ENCODE results near the gene RIOX2. TPM values are rescaled to one million over a fixed set of nuclear protein-coding genes. Genes with fewer than 3 reads are reported as not detected.

The RIOX2 gene
- total RNA-seq, 1 donor, result 27.1 TPM

DNA sequence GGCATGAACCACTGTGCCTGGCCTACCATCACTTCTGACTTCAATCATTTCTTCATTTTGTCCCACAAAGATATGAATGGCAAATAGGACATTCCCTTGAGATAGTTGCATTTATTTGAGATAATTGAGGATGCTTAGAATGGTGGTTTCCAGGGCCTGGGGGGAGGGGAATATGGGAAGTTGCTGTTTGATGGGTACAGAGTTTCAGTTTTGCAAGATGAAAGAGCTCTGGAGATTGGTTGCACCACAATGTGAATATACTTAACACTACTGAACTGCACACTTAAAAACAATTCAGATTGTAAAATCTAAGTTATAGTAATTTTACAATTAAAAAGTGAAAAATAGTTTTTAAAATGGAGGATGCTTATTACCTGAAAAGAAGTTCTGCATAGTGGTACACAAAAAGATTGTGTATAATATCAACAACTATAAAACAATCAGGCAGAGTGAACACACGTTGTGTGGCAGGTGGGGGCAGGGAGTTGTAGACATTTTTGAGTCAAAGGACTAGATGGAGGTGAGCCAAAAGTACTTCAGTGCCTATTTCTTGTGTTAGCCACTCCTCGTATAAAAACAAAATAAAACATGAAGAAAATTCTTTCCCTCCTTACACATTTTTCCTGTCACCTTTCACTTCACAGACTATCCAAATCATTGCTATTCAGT is 18.5 kb upstream of the RIOX2 start:
- H3K4me2 ChIP-seq (ENCODE audit: insufficient read depth, low read length), result no peak overlapping the region
- no peak for DNase-seq (ENCODE audit: insufficient read length, low spot score, missing footprints)

DNA sequence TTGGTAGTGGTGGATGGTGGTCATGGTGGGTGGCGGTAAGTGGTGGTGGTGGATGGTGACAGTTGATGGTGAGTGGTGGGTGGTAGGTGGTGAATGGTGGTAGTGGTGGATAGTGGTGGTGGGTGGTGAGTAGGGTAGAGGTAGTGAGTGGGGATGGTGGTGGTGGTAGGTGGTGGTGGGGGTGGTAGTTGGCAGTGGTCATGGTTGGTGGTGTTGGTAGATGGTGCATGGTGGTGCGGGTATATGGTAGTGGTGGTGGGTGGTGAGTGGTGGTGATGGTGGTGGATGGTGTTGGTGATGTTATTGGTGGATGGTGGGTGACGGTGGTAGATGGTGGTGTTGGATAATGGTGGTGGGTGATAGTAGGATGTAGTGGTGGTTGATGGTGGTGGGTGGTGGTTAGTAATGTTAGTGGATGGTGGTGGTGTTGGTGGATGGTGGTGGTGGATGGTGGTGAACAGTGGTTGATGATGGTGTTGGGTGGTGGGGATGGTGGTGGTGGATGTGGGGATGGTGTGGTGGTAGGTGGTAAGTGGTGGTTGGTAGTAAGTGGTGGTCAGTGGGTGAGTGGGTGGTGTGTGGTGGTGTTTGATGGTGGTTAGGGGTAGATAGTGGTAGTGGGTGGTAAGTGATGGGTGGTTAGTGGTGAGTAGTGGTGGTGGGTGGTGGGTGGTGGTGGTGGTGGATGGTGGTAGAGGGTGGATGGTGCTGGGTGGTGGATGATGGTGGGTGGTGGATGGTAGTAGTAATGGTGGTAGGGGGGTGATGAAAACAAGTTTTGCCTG is 16.7 kb upstream of the RIOX2 start:
- no peak for DNase-seq (ENCODE audit: insufficient read length, low spot score, missing footprints)
- Histone ChIP-seq H3K4me2 (ENCODE audit: insufficient read depth, low read length) (no peak overlapping the region), H4K20me1 (ENCODE audit: insufficient read depth, low read length) (no peaks in the 10 kb centered on the region), H3K4me1 (ENCODE audit: insufficient read depth, low read length) (no peaks in the 10 kb centered on the region), H3K36me3 (ENCODE audit: insufficient read depth, low read length) (no peaks in the 10 kb centered on the region), H3K27me3 (ENCODE audit: insufficient read depth, low read length) (no peaks in the 10 kb centered on the region), H3K27ac (ENCODE audit: low read depth, low read length) (no peak overlapping the region), H3K4me3 (ENCODE audit: insufficient read depth, low read length) (no peak overlapping the region), H2AFZ (ENCODE audit: low read length) (no peak overlapping the region), H3K9me3 (ENCODE audit: low read depth, low read length) (no peaks in the 10 kb centered on the region), H3K79me2 (ENCODE audit: insufficient read depth, low read length) (no peaks in the 10 kb centered on the region)
- TF ChIP-seq, protein P1, sequence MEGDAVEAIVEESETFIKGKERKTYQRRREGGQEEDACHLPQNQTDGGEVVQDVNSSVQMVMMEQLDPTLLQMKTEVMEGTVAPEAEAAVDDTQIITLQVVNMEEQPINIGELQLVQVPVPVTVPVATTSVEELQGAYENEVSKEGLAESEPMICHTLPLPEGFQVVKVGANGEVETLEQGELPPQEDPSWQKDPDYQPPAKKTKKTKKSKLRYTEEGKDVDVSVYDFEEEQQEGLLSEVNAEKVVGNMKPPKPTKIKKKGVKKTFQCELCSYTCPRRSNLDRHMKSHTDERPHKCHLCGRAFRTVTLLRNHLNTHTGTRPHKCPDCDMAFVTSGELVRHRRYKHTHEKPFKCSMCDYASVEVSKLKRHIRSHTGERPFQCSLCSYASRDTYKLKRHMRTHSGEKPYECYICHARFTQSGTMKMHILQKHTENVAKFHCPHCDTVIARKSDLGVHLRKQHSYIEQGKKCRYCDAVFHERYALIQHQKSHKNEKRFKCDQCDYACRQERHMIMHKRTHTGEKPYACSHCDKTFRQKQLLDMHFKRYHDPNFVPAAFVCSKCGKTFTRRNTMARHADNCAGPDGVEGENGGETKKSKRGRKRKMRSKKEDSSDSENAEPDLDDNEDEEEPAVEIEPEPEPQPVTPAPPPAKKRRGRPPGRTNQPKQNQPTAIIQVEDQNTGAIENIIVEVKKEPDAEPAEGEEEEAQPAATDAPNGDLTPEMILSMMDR (IDR thresholded peaks at IDR 0.05; ENCODE audit: extremely low read depth, low read depth, low read length), result no peak

More for the DNA sequence above, 18.5 kb upstream of the RIOX2 start:
- no peak overlapping the region for H3K4me3 ChIP-seq (ENCODE audit: insufficient read depth, low read length)
- no peaks in the 10 kb centered on the region for H3K27me3 ChIP-seq (ENCODE audit: insufficient read depth, low read length)
- H2AFZ ChIP-seq (ENCODE audit: low read length), result no peak overlapping the region
- H3K36me3 ChIP-seq (ENCODE audit: insufficient read depth, low read length), result no peaks in the 10 kb centered on the region
- no peak overlapping the region for H3K27ac ChIP-seq (ENCODE audit: low read depth, low read length)
- H3K79me2 ChIP-seq (ENCODE audit: insufficient read depth, low read length), result no peaks in the 10 kb centered on the region
- no peaks in the 10 kb centered on the region for H3K4me1 ChIP-seq (ENCODE audit: insufficient read depth, low read length)
- TF ChIP-seq, protein P1 (IDR thresholded peaks at IDR 0.05; ENCODE audit: extremely low read depth, low read depth, low read length), result no peak
- H3K9me3 ChIP-seq (ENCODE audit: low read depth, low read length), result no peaks in the 10 kb centered on the region
- no peaks in the 10 kb centered on the region for H4K20me1 ChIP-seq (ENCODE audit: insufficient read depth, low read length)

DNA sequence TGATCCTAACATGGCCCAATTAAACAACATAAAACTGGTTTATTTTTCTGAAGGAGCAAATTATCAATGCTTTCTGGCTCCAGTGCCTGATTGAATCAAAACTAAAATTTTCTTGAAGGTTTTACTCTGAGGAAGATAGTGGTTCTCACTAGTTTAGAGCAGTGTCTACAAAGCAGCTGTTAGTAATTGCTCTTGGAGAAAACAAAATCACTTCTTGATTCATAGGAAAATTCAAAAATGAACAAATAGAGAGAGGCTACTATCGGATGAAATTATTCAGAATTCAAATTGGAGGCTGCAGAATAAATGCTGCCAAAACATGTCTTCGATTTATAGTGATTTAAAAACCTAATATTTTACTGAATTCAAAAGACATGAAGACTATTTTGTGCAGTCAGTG is 15.1 kb upstream of the RIOX2 start:
- H3K27ac ChIP-seq (ENCODE audit: low read depth, low read length), result no peak overlapping the region
- H4K20me1 ChIP-seq (ENCODE audit: insufficient read depth, low read length), result no peaks in the 10 kb centered on the region
- no peaks in the 10 kb centered on the region for H3K27me3 ChIP-seq (ENCODE audit: insufficient read depth, low read length)
- no peaks in the 10 kb centered on the region for H3K36me3 ChIP-seq (ENCODE audit: insufficient read depth, low read length)
- H3K4me2 ChIP-seq (ENCODE audit: insufficient read depth, low read length), result no peak overlapping the region
- no peaks in the 10 kb centered on the region for H3K79me2 ChIP-seq (ENCODE audit: insufficient read depth, low read length)
- no peaks in the 10 kb centered on the region for H3K4me1 ChIP-seq (ENCODE audit: insufficient read depth, low read length)
- TF ChIP-seq, protein P1 (IDR thresholded peaks at IDR 0.05; ENCODE audit: extremely low read depth, low read depth, low read length), result no peak
- H3K9me3 ChIP-seq (ENCODE audit: low read depth, low read length), result no peaks in the 10 kb centered on the region
- DNase-seq (ENCODE audit: insufficient read length, low spot score, missing footprints), result no peak
- H2AFZ ChIP-seq (ENCODE audit: low read length), result no peak overlapping the region
- H3K4me3 ChIP-seq (ENCODE audit: insufficient read depth, low read length), result no peak overlapping the region

DNA sequence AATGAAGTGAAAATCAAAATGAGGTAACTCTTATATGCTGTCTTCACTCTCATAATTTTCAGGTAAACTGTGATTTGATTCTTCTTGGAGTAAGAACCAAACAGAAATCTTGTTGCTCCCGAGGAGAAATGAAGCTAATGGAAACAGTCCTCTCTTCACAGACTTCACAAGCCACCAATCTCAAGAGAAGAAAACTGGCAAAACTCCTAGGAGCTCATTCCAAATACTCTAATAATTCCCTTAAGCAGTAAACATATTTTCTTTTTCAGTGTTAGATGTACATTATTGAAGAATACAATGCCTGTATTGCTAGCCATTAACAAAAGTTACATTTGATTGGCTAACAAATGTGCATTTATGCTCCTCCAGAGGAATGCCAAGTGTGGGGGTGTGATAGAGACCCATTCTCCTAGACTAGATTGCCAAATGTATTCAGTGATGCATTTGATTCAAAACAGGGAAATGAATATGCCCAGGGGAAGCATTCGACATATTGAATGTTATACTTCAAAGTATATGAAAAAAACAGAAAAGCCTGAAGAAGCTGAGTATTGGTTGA is 11.8 kb upstream of the RIOX2 start:
- no peak for DNase-seq (ENCODE audit: insufficient read length, low spot score, missing footprints)
- Histone ChIP-seq H3K36me3 (ENCODE audit: insufficient read depth, low read length) (no peaks in the 10 kb centered on the region), H2AFZ (ENCODE audit: low read length) (no peak overlapping the region), H3K9me3 (ENCODE audit: low read depth, low read length) (no peaks in the 10 kb centered on the region), H3K79me2 (ENCODE audit: insufficient read depth, low read length) (no peaks in the 10 kb centered on the region), H3K4me3 (ENCODE audit: insufficient read depth, low read length) (no peak overlapping the region), H3K4me2 (ENCODE audit: insufficient read depth, low read length) (no peak overlapping the region), H3K4me1 (ENCODE audit: insufficient read depth, low read length) (no peaks in the 10 kb centered on the region), H4K20me1 (ENCODE audit: insufficient read depth, low read length) (no peaks in the 10 kb centered on the region), H3K27ac (ENCODE audit: low read depth, low read length) (no peak overlapping the region), H3K27me3 (ENCODE audit: insufficient read depth, low read length) (no peaks in the 10 kb centered on the region)
- TF ChIP-seq, protein P1 (IDR thresholded peaks at IDR 0.05; ENCODE audit: extremely low read depth, low read depth, low read length), result no peak
